DND-41 (cell line): Measurements from ENCODE around the gene CDR2.

Experiments
- ATAC-seq: fragments of 200-7000 bp; cut with Tn5 transposase; 3 replicates; pipeline ENCODE4 v1.9.1; 2021; ENCODE audit warnings: low read depth; ENCODE audit not compliant: insufficient read depth
- DNase-seq: peaks from one replicate; pipeline ENCODE4 v3.0.0-alpha.2; 2020
- H2AFZ ChIP-seq: 2 replicates; pipeline ENCODE4 v1.6.0; 2012; ENCODE audit warnings: low read depth, low read length
- H3K27ac ChIP-seq: 2 replicates; pipeline ENCODE4 v1.5.1; 2012; ENCODE audit warnings: low read length, inconsistent platforms
- H3K27me3 ChIP-seq: fragments of 200-600 bp; sonication (generic); 2 replicates; pipeline ENCODE4 v1.6.0; 2012; ENCODE audit warnings: low read length, mild to moderate bottlenecking, inconsistent platforms; ENCODE audit not compliant: insufficient read depth, poor library complexity
- H3K36me3 ChIP-seq: 2 replicates; pipeline ENCODE4 v1.5.1; 2012; ENCODE audit warnings: low read length, inconsistent platforms; ENCODE audit not compliant: insufficient read depth
- H3K4me1 ChIP-seq: 2 replicates; pipeline ENCODE4 v1.5.1; 2012; ENCODE audit warnings: mild to moderate bottlenecking, low read length; ENCODE audit not compliant: insufficient read depth
- H3K4me2 ChIP-seq: 2 replicates; pipeline ENCODE4 v1.6.0; 2012; ENCODE audit warnings: mild to moderate bottlenecking, moderate library complexity, low read length, inconsistent platforms; ENCODE audit not compliant: insufficient read depth
- H3K4me3 ChIP-seq, 2 experiments: fragments of 200-600 bp in 1 of 2; shearing (Covaris generic) in 1 of 2; 2 replicates each; pipeline ENCODE4 v1.5.1; 2012 to 2016; ENCODE audit warnings: inconsistent platforms in 2 of 2, low read length in 2 of 2, mild to moderate bottlenecking in 2 of 2, low read depth in 1 of 2, moderate library complexity in 1 of 2
- H3K79me2 ChIP-seq: 2 replicates; pipeline ENCODE4 v1.6.0; 2012; ENCODE audit warnings: low read length, inconsistent platforms; ENCODE audit not compliant: insufficient read depth
- H3K9ac ChIP-seq: 2 replicates; pipeline ENCODE4 v1.6.0; 2012; ENCODE audit warnings: low read depth, mild to moderate bottlenecking, inconsistent platforms, low read length, moderate library complexity
- H3K9me3 ChIP-seq: 2 replicates; pipeline ENCODE4 v1.5.1; 2012; ENCODE audit warnings: low read length, moderate library complexity, mild to moderate bottlenecking, inconsistent platforms; ENCODE audit not compliant: insufficient read depth, severe bottlenecking
- H4K20me1 ChIP-seq: 2 replicates; pipeline ENCODE4 v1.6.0; 2012; ENCODE audit warnings: low read length; ENCODE audit not compliant: insufficient read depth
- CTCF ChIP-seq: IDR thresholded peaks from 2 replicates; pipeline ENCODE4 v1.5.1; 2012; ENCODE audit warnings: borderline replicate concordance, low read length, moderate library complexity, mild to moderate bottlenecking; ENCODE audit not compliant: poor library complexity, severe bottlenecking; ENCODE audit errors: extremely low read depth
- EZH2 ChIP-seq: IDR thresholded peaks from 3 replicates; pipeline ENCODE4 v1.6.1; 2012; ENCODE audit warnings: borderline replicate concordance, low read depth, mild to moderate bottlenecking, moderate library complexity, low read length, inconsistent platforms; ENCODE audit not compliant: severe bottlenecking

Gene CDR2

GRCh38 chr16:22296225-22297113 is 78.0 kb downstream of the CDR2 start:
- H3K36me3 ChIP-seq, result peaks cover 15% of the 10 kb centered on the region; the same call in 1 of the 2 replicates
- no peak for ATAC-seq
- TF ChIP-seq EZH2 (no peak), CTCF (no peak)

More at GRCh38 chr16:22296225-22297113, 78.0 kb downstream of the CDR2 start:
- Histone ChIP-seq H2AFZ (peak overlapping the region; percentile 76), H3K4me3 (peak overlapping the region; percentile 67 to 73; a peak in 3 of 4 replicates), H3K4me1 (peaks cover 35% of the 10 kb centered on the region), H3K9ac (peak overlapping the region; percentile 53), H3K79me2 (peaks cover 42% of the 10 kb centered on the region), H3K9me3 (no peaks in the 10 kb centered on the region), H3K27me3 (no peaks in the 10 kb centered on the region), H3K4me2 (peak overlapping the region; percentile 71), H3K27ac (peak overlapping the region; percentile 41; the same call in 1 of the 2 replicates), H4K20me1 (peaks cover 34% of the 10 kb centered on the region)
- DNase-seq, result no peak
